Measurements from ENCODE around the gene SPATS2L. TPM values are rescaled to one million over a fixed set of nuclear protein-coding genes. Genes with fewer than 3 reads are reported as not detected.

Gene SPATS2L
- total and polyA plus RNA-seq, 2 experiments from 2014 or later, result 118 to 154 TPM

GRCh38 chr2:200351815-200352214, 45.3 kb downstream of the SPATS2L start:
- Histone ChIP-seq H3F3A (replicated peaks; ENCODE audit: low read depth) (no peaks in the 10 kb centered on the region), H3K27me3 (ENCODE audit: insufficient read depth) (no peaks in the 10 kb centered on the region), H4K20me1 (replicated peaks; ENCODE audit: insufficient read depth) (no peaks in the 10 kb centered on the region), H3K27ac (ENCODE audit: low read depth) (peak overlapping the region; percentile 32; the same call in 1 of the 2 replicates), H3K4me1 (ENCODE audit: insufficient read depth) (peaks cover 60% of the 10 kb centered on the region), H3K4me3 (no peak overlapping the region), H3K36me3 (ENCODE audit: insufficient read depth) (no peaks in the 10 kb centered on the region), H2AFZ (no peak overlapping the region), H3K9me2 (ENCODE audit: insufficient read depth) (no peaks in the 10 kb centered on the region), H3K4me2 (no peak overlapping the region), H3K79me2 (replicated peaks; ENCODE audit: insufficient read depth) (peaks cover 98% of the 10 kb centered on the region)
- TF ChIP-seq ZNF114 (CRISPR knock-in tag; IDR thresholded peaks at IDR 0.05) (no peak), ETS1 (IDR thresholded peaks at IDR 0.05) (no peak), CREB1 (CRISPR knock-in tag; IDR thresholded peaks at IDR 0.05; ENCODE audit: low read depth) (no peak), POLR2AphosphoS5 (IDR thresholded peaks at IDR 0.05; ENCODE audit: low read depth) (no peak), EZH2phosphoT487 (IDR thresholded peaks at IDR 0.05; ENCODE audit: unreplicated experiment) (no peak)
- TF ChIP-seq, protein P1, sequence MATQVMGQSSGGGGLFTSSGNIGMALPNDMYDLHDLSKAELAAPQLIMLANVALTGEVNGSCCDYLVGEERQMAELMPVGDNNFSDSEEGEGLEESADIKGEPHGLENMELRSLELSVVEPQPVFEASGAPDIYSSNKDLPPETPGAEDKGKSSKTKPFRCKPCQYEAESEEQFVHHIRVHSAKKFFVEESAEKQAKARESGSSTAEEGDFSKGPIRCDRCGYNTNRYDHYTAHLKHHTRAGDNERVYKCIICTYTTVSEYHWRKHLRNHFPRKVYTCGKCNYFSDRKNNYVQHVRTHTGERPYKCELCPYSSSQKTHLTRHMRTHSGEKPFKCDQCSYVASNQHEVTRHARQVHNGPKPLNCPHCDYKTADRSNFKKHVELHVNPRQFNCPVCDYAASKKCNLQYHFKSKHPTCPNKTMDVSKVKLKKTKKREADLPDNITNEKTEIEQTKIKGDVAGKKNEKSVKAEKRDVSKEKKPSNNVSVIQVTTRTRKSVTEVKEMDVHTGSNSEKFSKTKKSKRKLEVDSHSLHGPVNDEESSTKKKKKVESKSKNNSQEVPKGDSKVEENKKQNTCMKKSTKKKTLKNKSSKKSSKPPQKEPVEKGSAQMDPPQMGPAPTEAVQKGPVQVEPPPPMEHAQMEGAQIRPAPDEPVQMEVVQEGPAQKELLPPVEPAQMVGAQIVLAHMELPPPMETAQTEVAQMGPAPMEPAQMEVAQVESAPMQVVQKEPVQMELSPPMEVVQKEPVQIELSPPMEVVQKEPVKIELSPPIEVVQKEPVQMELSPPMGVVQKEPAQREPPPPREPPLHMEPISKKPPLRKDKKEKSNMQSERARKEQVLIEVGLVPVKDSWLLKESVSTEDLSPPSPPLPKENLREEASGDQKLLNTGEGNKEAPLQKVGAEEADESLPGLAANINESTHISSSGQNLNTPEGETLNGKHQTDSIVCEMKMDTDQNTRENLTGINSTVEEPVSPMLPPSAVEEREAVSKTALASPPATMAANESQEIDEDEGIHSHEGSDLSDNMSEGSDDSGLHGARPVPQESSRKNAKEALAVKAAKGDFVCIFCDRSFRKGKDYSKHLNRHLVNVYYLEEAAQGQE (IDR thresholded peaks at IDR 0.05; ENCODE audit: unreplicated experiment), result no peak
- TF ChIP-seq, protein P2, sequence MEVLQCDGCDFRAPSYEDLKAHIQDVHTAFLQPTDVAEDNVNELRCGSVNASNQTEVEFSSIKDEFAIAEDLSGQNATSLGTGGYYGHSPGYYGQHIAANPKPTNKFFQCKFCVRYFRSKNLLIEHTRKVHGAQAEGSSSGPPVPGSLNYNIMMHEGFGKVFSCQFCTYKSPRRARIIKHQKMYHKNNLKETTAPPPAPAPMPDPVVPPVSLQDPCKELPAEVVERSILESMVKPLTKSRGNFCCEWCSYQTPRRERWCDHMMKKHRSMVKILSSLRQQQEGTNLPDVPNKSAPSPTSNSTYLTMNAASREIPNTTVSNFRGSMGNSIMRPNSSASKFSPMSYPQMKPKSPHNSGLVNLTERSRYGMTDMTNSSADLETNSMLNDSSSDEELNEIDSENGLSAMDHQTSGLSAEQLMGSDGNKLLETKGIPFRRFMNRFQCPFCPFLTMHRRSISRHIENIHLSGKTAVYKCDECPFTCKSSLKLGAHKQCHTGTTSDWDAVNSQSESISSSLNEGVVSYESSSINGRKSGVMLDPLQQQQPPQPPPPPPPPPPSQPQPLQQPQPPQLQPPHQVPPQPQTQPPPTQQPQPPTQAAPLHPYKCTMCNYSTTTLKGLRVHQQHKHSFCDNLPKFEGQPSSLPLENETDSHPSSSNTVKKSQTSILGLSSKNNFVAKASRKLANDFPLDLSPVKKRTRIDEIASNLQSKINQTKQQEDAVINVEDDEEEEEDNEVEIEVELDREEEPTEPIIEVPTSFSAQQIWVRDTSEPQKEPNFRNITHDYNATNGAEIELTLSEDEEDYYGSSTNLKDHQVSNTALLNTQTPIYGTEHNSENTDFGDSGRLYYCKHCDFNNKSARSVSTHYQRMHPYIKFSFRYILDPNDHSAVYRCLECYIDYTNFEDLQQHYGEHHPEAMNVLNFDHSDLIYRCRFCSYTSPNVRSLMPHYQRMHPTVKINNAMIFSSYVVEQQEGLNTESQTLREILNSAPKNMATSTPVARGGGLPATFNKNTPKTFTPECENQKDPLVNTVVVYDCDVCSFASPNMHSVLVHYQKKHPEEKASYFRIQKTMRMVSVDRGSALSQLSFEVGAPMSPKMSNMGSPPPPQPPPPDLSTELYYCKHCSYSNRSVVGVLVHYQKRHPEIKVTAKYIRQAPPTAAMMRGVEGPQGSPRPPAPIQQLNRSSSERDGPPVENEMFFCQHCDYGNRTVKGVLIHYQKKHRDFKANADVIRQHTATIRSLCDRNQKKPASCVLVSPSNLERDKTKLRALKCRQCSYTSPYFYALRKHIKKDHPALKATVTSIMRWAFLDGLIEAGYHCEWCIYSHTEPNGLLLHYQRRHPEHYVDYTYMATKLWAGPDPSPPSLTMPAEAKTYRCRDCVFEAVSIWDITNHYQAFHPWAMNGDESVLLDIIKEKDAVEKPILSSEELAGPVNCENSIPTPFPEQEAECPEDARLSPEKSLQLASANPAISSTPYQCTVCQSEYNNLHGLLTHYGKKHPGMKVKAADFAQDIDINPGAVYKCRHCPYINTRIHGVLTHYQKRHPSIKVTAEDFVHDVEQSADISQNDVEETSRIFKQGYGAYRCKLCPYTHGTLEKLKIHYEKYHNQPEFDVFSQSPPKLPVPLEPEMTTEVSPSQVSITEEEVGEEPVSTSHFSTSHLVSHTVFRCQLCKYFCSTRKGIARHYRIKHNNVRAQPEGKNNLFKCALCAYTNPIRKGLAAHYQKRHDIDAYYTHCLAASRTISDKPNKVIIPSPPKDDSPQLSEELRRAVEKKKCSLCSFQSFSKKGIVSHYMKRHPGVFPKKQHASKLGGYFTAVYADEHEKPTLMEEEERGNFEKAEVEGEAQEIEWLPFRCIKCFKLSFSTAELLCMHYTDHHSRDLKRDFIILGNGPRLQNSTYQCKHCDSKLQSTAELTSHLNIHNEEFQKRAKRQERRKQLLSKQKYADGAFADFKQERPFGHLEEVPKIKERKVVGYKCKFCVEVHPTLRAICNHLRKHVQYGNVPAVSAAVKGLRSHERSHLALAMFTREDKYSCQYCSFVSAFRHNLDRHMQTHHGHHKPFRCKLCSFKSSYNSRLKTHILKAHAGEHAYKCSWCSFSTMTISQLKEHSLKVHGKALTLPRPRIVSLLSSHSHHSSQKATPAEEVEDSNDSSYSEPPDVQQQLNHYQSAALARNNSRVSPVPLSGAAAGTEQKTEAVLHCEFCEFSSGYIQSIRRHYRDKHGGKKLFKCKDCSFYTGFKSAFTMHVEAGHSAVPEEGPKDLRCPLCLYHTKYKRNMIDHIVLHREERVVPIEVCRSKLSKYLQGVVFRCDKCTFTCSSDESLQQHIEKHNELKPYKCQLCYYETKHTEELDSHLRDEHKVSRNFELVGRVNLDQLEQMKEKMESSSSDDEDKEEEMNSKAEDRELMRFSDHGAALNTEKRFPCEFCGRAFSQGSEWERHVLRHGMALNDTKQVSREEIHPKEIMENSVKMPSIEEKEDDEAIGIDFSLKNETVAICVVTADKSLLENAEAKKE (CRISPR knock-in tag; IDR thresholded peaks at IDR 0.05), result no peak
- ATAC-seq (no peak), DNase-seq (ENCODE audit: low spot score) (no peak)
- Mint-ChIP-seq H3K27ac (0 out of 2 replicates have a peak overlapping the region, but pooled peaks have one; percentile 26), H3K27me3 (ENCODE audit: insufficient read depth, low read depth, poor library complexity) (peaks cover 6% of the 10 kb centered on the region), H3K4me1 (peaks cover 72% of the 10 kb centered on the region), H3K36me3 (ENCODE audit: low read depth) (peaks cover 41% of the 10 kb centered on the region), H3K9me3 (no peaks in the 10 kb centered on the region; the same call in 2 of the 3 replicates), H3K4me3 (no peak overlapping the region)

Measured in GM23338 (cell line).